T-helper 2 cell (primary cell): ENCODE measurements around the gene RAB17.

Source experiments
- DNase-seq, 5 experiments: peaks; one replicate each; pipeline versions ENCODE4 v3.0.0 to v3.0.0-alpha.2; 2012 to 2022

The RAB17 gene

DNA sequence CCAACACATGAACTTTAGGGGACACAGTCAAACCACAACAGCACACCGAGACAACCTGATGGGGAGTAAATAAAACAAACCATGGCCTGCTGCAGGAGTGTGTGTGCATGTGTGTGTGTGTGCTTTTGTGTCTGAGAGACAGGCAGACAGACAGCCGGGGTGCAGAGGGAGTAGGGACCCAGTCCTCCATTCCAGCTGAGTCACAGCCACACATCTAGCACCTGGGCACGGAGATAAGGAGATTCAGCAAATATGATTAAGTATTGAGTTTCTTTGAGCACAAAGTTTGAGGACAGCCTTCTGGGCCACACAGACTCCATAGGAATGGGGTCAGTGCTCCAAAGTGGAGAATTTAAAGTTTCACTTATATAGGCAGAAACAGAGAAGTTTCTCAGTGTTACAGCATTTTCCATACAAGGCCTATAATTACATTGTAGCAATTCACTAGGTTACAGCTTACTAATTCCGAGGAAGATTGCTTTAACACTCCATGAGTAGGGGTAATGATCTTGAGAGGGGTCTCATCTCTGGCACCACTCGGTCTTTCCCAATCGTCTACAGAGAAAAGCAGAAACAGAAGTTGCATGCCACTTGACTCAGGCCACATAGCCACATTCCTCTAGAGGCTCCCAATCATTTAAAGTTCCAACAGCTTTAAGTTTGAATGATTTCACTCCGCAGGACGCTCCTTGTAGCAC is 55.0 kb downstream of the RAB17 start:
- no peak for DNase-seq

DNA sequence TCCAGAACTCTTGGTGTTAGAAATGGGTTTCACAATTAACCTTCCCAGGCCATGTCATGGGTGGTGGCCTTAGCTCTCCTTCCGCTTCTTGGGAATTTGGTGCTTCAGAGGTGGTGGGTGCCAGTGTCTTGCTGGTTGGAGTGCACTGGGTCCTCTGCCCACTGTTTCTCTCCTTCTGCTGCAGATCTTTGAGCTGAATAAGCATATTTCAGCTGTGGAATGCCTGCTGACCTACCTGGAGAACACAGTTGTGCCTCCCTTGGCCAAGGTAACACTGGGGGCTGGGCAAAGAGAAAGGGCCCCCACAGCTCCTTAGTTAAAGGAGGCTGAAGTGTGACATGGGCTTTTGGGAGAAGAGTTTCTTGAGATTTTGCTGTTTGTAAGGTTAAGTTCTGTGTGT is 56.2 kb downstream of the RAB17 start:
- DNase-seq = no peak

DNA sequence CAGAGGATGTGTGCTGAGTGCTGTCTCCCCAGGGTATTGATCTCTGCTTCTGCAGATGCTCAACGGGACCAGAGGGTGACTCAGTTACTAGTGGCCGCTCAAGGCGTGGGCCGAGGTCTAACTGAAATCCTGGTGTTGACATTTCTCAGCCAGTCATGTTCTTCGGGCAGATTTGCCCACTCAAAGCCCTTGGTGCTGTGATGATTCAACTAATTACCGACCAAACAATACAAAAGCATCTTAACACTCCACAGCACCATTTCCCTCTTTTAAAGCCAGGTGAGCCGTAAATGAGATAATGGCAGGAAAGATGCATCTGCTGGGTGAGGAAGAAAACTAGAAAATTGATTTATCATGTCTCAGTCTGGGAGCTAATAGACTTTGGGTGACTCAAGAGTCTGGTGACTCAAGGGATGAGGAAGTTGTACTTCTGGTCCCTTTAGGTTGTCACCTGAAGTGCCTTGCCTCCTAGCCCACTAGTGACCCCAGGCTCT is 56.8 kb downstream of the RAB17 start:
- no peak for DNase-seq

- DNase-seq = no peak
Measured at GRCh38 chr2:237532160-237532559, 58.4 kb downstream of the RAB17 start.

- DNase-seq = no peak
Measured at GRCh38 chr2:237530472-237531433, 59.8 kb downstream of the RAB17 start.

GRCh38 chr2:237529452-237530402 is 60.8 kb downstream of the RAB17 start:
- no peak for DNase-seq

DNA sequence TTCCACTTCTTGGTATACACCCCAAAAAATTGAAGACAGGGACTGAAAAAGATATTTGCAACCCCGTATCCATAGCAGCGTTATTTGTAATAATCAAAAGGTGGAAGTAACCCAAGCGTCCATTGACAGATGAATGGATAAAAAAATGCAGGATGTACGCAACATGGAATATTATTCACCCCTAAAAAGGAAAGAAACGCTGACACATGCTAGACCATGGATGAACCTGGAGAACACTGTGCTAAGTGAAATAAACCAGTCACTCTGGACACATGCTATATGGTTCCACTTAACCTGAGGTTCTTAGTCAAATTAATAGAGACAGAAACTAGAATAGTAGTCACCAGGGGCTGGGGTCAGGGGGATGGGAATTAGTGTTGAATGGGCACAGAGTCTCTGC is 62.8 kb downstream of the RAB17 start:
- no peak for DNase-seq

GRCh38 chr2:237527233-237527632 is 63.3 kb downstream of the RAB17 start:
- DNase-seq = no peak

DNA sequence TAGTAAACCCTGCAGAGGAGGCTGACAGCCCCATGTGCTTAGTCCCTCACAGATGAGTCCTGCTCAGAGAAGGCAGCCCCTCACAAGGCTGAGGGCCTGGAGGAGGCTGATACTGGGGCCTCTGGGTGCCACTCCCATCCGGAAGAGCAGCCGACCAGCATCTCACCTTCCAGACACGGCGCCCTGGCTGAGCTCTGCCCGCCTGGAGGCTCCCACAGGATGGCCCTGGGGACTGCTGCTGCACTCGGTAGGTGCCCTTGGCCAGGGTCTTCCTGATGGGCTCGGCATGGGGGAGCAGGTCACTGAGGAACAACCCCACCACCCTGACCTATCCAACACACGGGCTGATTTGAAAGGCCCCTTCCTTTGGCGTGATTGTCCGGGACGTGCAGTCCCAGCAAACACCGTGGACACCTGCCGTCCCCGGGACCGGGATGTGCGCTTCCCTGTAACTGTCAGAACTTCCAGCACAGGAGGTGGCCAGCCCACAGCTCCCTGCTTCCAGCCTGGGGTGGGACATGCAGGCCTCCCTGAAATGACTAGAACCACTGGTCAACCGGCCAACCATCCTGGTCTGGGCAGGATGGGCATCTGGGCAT is 64.9 kb downstream of the RAB17 start:
- no peak for DNase-seq

- DNase-seq = no peak
Measured at GRCh38 chr2:237524631-237525030, 65.9 kb downstream of the RAB17 start.
